IMR-90 (cell line): ENCODE measurements around the gene ANKRD10. TPM values are rescaled to one million over a fixed set of nuclear protein-coding genes. Genes with fewer than 3 reads are reported as not detected.

ENCODE experiments used
- ATAC-seq: fragments of 200-7000 bp; cut with Tn5 transposase; 2 replicates; pipeline ENCODE4 v1.9.1; 2020; ENCODE audit warnings: low read depth, mild to moderate bottlenecking, moderate library complexity
- BruUV-seq: library from RNA; stranded (reverse); fragments of 400-500 nt; replicated peaks from 2 replicates; lab custom pipeline; 2021; lab: Mats Ljungman, UMichigan
- CTCF ChIA-PET: fragments of 300-600 bp; formaldehyde crosslinking; extraction: SDS; loops from one replicate; lab custom pipeline; 2021; ENCODE audit warnings: antibody characterized with exemption; lab: Yijun Ruan, JAX
- POLR2A ChIA-PET: fragments of 300-600 bp; sonication (Branson Sonifier 250); formaldehyde crosslinking; loops from one replicate; lab custom pipeline; 2022; ENCODE audit warnings: antibody characterized with exemption; ENCODE audit not compliant: unreplicated experiment; lab: Charles Lee
- DNase-seq: peaks from one replicate; pipeline ENCODE4 v3.0.0; 2013
- H2AFZ ChIP-seq: replicated peaks from 2 replicates; pipeline ENCODE3; 2013; ENCODE audit warnings: low read length, mild to moderate bottlenecking; ENCODE audit not compliant: poor library complexity
- H2AK5ac ChIP-seq: 2 replicates; pipeline ENCODE4 v1.6.1; 2013; ENCODE audit warnings: low read depth, low read length, inconsistent platforms
- H2AK9ac ChIP-seq: replicated peaks from 2 replicates; pipeline ENCODE3; 2013; ENCODE audit warnings: mild to moderate bottlenecking, low read depth, low read length, moderate library complexity; ENCODE audit not compliant: poor library complexity
- H2BK120ac ChIP-seq: 2 replicates; pipeline ENCODE4 v1.6.1; 2013; ENCODE audit warnings: low read depth, low read length, inconsistent platforms
- H2BK15ac ChIP-seq: 3 replicates; pipeline ENCODE4 v1.6.1; 2013; ENCODE audit warnings: low read depth, low read length, inconsistent platforms
- H2BK20ac ChIP-seq: 2 replicates; pipeline ENCODE4 v1.6.1; 2013; ENCODE audit warnings: low read depth, mild to moderate bottlenecking, inconsistent platforms, low read length, moderate library complexity
- H2BK5ac ChIP-seq: 2 replicates; pipeline ENCODE4 v1.6.1; 2013; ENCODE audit warnings: mild to moderate bottlenecking, low read depth, low read length, inconsistent platforms; ENCODE audit not compliant: poor library complexity, severe bottlenecking
- H3K14ac ChIP-seq: replicated peaks from 2 replicates; pipeline ENCODE4 v1.6.1; 2013; ENCODE audit warnings: low read depth, low read length, inconsistent platforms
- H3K18ac ChIP-seq: 2 replicates; pipeline ENCODE4 v1.6.1; 2013; ENCODE audit warnings: low read depth, low read length, control low read depth
- H3K23ac ChIP-seq: 2 replicates; pipeline ENCODE4 v1.6.1; 2013; ENCODE audit warnings: low read depth, low read length, inconsistent platforms
- H3K27ac ChIP-seq: 2 replicates; pipeline ENCODE4 v1.5.1; 2013; ENCODE audit warnings: mild to moderate bottlenecking, control low read depth, low read length; ENCODE audit not compliant: insufficient read depth
- H3K27me3 ChIP-seq: 2 replicates; pipeline ENCODE4 v1.6.1; 2013; ENCODE audit warnings: low read length; ENCODE audit not compliant: control insufficient read depth, insufficient read depth
- H3K36me3 ChIP-seq: 2 replicates; pipeline ENCODE4 v1.6.1; 2013; ENCODE audit warnings: low read length, mixed read lengths; ENCODE audit not compliant: control insufficient read depth, insufficient read depth
- H3K4ac ChIP-seq: 2 replicates; pipeline ENCODE4 v1.6.1; 2013; ENCODE audit warnings: low read depth, low read length, inconsistent platforms
- H3K4me1 ChIP-seq: 2 replicates; pipeline ENCODE4 v1.6.1; 2013; ENCODE audit warnings: low read length, mixed read lengths; ENCODE audit not compliant: control insufficient read depth, insufficient read depth
- H3K4me2 ChIP-seq: 2 replicates; pipeline ENCODE4 v1.6.1; 2013; ENCODE audit warnings: low read depth, mild to moderate bottlenecking, control low read depth, low read length, moderate library complexity
- H3K4me3 ChIP-seq: 2 replicates; pipeline ENCODE4 v1.5.1; 2013; ENCODE audit warnings: low read depth, mild to moderate bottlenecking, control low read depth, low read length, moderate library complexity; ENCODE audit not compliant: insufficient read depth
- H3K56ac ChIP-seq: 2 replicates; pipeline ENCODE4 v1.6.1; 2013; ENCODE audit warnings: low read length, inconsistent platforms; ENCODE audit not compliant: insufficient read depth; ENCODE audit errors: extremely low read depth
- H3K79me1 ChIP-seq, 2 experiments: 2 replicates each; pipeline ENCODE4 v1.6.1; 2013; ENCODE audit warnings: low read length in 2 of 2, inconsistent platforms in 1 of 2, low read depth in 1 of 2
- H3K9ac ChIP-seq: 2 replicates; pipeline ENCODE4 v1.6.1; 2013; ENCODE audit warnings: low read depth, low read length, control low read depth
- H3K9me1 ChIP-seq: 2 replicates; pipeline ENCODE4 v1.6.1; 2013; ENCODE audit warnings: low read length, inconsistent platforms; ENCODE audit not compliant: insufficient read depth
- H3K9me3 ChIP-seq: 2 replicates; pipeline ENCODE4 v1.6.1; 2013; ENCODE audit warnings: low read length; ENCODE audit not compliant: control insufficient read depth, insufficient read depth
- H4K20me1 ChIP-seq: 2 replicates; pipeline ENCODE4 v1.6.1; 2013; ENCODE audit warnings: low read length, inconsistent platforms; ENCODE audit not compliant: insufficient read depth
- H4K5ac ChIP-seq: 2 replicates; pipeline ENCODE4 v1.6.1; 2013; ENCODE audit warnings: mild to moderate bottlenecking, low read depth, low read length, control low read depth
- H4K8ac ChIP-seq, 2 experiments: 2 replicates each; pipeline ENCODE4 v1.6.1; 2013; ENCODE audit warnings: low read depth in 2 of 2, low read length in 2 of 2, control low read depth in 1 of 2, inconsistent platforms in 1 of 2
- H4K91ac ChIP-seq: 2 replicates; pipeline ENCODE4 v1.6.1; 2013; ENCODE audit warnings: low read depth, low read length, inconsistent platforms; ENCODE audit not compliant: insufficient read depth
- CEBPB ChIP-seq: IDR thresholded peaks from 2 replicates; pipeline ENCODE4 v1.6.1; 2012; ENCODE audit warnings: low read depth, low read length, improper control_type of control experiment
- CHD1 ChIP-seq: IDR thresholded peaks from 2 replicates; pipeline ENCODE4 v1.6.1; 2012; ENCODE audit warnings: low read depth, low read length, improper control_type of control experiment
- CTCF ChIP-seq: conservative IDR thresholded peaks from 2 replicates; pipeline ENCODE4 v1.5.1; 2012; ENCODE audit warnings: mild to moderate bottlenecking, low read depth, low read length, improper control_type of control experiment
- ELK1 ChIP-seq: fragments of 150-350 bp; IDR thresholded peaks from 2 replicates; pipeline ENCODE4 v1.6.1; 2016; ENCODE audit warnings: low read depth, mild to moderate bottlenecking, low read length, moderate library complexity, borderline replicate concordance
- MAZ ChIP-seq: IDR thresholded peaks from 2 replicates; pipeline ENCODE4 v1.6.1; 2012; ENCODE audit warnings: low read depth, mild to moderate bottlenecking, low read length, improper control_type of control experiment, moderate library complexity, borderline replicate concordance
- RCOR1 ChIP-seq: IDR thresholded peaks from 2 replicates; pipeline ENCODE4 v1.6.1; 2012; ENCODE audit warnings: mild to moderate bottlenecking, low read length, improper control_type of control experiment; ENCODE audit not compliant: insufficient replicate concordance
- USF2 ChIP-seq: fragments of 150-350 bp; IDR thresholded peaks from 2 replicates; pipeline ENCODE4 v1.6.1; 2017; ENCODE audit warnings: mild to moderate bottlenecking, antibody characterized with exemption, low read length, low read depth
- WGBS, 2 experiments: methylation state at CpG; one replicate each; pipeline versions ENCODE4 v1.1.5 to v1.1.7; 2013; ENCODE audit warnings: missing lambda C conversion rate in 2 of 2; ENCODE audit not compliant: insufficient read length in 1 of 2; ENCODE audit errors: extremely low coverage in 2 of 2; 5-methylcytosine and 5-hydroxymethylcytosine counted together
- dilution Hi-C: fragments of 300-500 bp; cut with HindIII; formaldehyde crosslinking; loops from one replicate; pipeline ENCODE4 v1.14.3; 2018; ENCODE audit warnings: low sequenced_read_pairs; ENCODE audit not compliant: unreplicated experiment
- in situ Hi-C: fragments of 300-500 bp; cut with MboI; formaldehyde crosslinking; loops from 3 replicates; pipeline ENCODE4 v1.14.3; 2019; ENCODE audit warnings: low sequenced_read_pairs, inconsistent platforms, mixed read lengths
- intact Hi-C: fragments of 100-400 bp; cut with micrococcal nuclease; formaldehyde crosslinking; loops from 2 replicates; pipeline ENCODE4 v1.10.0; 2022
- polyA plus RNA-seq, 3 experiments: library from polyadenylated mRNA; depleted of rRNA; stranded (reverse); fragments of >200 nt; gene quantifications; 2 replicates each; pipeline ENCODE4 v1.2.3, GENCODE V29; 2012; ENCODE audit warnings: low replicate concordance in 1 of 3
- total RNA-seq: library from RNA; depleted of rRNA; stranded (reverse); fragments of >200 nt; gene quantifications from 2 replicates; pipeline ENCODE4 v1.2.3, GENCODE V29; 2012

The ANKRD10 gene
- total and polyA plus RNA-seq, 2 of the 4 experiments (the other 2 are of a cell fraction): 18.3 to 31.1 TPM

- no peak for ATAC-seq
- Histone ChIP-seq H3K4me1 (peaks cover 6% of the 10 kb centered on the region), H2BK5ac (no peak overlapping the region), H3K27me3 (no peaks in the 10 kb centered on the region), H3K4me2 (no peak overlapping the region), H3K4me3 (no peak overlapping the region), H4K5ac (no peak overlapping the region), H2BK20ac (no peak overlapping the region), H3K9me3 (no peaks in the 10 kb centered on the region), H2AFZ (no peak overlapping the region), H4K8ac (no peak overlapping the region), H3K14ac (no peak overlapping the region), H3K36me3 (no peaks in the 10 kb centered on the region), H2BK120ac (no peak overlapping the region), H2AK9ac (no peak overlapping the region), H2AK5ac (no peak overlapping the region; the same call in 1 of the 2 replicates), H3K4ac (no peak overlapping the region), H3K9me1 (peaks cover 6% of the 10 kb centered on the region; the same call in 1 of the 2 replicates), H3K9ac (no peak overlapping the region), H3K79me1 (no peaks in the 10 kb centered on the region), H3K27ac (no peak overlapping the region), H2BK15ac (no peak overlapping the region), H3K56ac (no peak overlapping the region), H4K20me1 (no peaks in the 10 kb centered on the region), H4K91ac (no peak overlapping the region), H3K18ac (no peak overlapping the region), H3K23ac (no peak overlapping the region)
- dilution Hi-C loops: no loop called here
- no CpG with 5 or more reads among the region's 2 CpGs for WGBS, 2 experiments
- POLR2A ChIA-PET: no interaction called here
- intact Hi-C loops: no loop called here
- DNase-seq: no peak
- BruUV-seq: no TSS peak
- no peak for TF ChIP-seq MAZ
- TF ChIP-seq CHD1: no peak
- no peak for TF ChIP-seq CEBPB
- no peak for TF ChIP-seq CTCF
- TF ChIP-seq USF2: no peak
- TF ChIP-seq RCOR1: no peak
- TF ChIP-seq ELK1: no peak
- CTCF ChIA-PET: interaction anchor here (0.6 kb wide), 1 partner anchor 20 kb away, joined by 3 read pairs; no protein-coding TSS in a partner anchor
- in situ Hi-C loops: no loop called here
Observed at GRCh38 chr13:110960204-110960603, 45.3 kb upstream of the ANKRD10 start.
